ENCODE measurements around the gene GIPC3.
"Not testable (repeated sequence)": the region's sequence is repeated elsewhere in the genome, so short reads cannot be mapped to it uniquely, and the experiment has no call there.

The GIPC3 gene

GRCh38 chr19:3618811-3619630, 33.7 kb downstream of the GIPC3 start:
- no peak for DNase-seq (ENCODE audit: low read depth)

DNA sequence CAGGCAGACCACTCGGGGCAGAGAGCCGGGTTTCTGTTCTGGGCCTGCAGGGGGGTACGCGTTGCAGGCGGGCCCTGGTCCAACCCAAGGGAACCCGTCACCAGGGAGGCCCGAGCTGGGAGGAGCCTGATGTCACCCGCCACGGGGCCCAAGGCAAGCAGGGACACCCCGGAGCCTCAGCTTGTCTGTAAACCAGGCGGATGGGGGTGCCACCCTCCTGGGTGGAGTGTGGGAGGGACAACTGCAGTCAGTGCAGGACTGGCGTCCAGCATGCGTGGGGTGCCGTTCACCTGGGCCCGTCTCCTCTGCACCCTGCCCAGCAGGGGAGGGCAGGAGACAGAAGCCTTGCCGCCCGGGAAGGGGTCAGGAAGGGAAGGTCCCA, 34.3 kb downstream of the GIPC3 start:
- DNase-seq (ENCODE audit: low read depth) = no peak

DNA sequence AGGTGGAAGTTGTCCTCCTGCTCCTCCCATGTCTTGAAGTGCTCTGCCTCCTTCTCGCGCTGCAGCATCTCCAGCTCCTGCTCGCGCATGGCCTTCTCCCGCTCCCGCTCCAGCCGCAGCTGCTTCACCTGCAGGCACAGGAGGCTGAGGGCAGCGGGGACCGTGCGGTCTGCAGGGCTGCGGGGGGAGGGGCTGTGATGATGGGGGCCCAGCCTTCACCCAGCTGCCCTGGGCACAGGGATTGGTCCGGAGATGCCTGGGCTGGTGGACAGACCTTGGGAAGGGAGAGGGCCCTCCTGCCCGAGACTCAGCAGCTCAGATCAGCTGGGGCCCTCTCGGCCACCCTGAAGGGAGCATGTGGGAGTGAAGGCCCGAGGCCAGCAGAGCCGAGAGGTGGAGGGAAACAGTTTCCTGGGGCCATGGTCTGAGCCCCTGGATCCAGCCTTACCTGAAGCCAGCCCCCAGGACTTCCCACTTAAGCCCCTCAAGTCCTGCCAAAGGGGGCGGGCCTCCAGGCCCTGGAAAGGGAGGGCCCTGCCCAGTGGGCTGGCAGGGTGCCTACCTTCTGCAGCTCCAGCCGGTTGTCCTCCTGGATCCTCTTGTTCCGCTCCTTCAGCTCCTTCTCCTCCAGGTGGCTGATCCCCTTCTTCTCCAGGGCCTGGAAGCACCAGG, 35.0 kb downstream of the GIPC3 start:
- DNase-seq (ENCODE audit: low read depth) = no peak

GRCh38 chr19:3620817-3621547, 35.7 kb downstream of the GIPC3 start:
- DNase-seq (ENCODE audit: low read depth) = no peak

- DNase-seq (ENCODE audit: low read depth) = no peak
These were observed 36.4 kb downstream of the GIPC3 start for GRCh38 chr19:3621689-3622088.

DNA sequence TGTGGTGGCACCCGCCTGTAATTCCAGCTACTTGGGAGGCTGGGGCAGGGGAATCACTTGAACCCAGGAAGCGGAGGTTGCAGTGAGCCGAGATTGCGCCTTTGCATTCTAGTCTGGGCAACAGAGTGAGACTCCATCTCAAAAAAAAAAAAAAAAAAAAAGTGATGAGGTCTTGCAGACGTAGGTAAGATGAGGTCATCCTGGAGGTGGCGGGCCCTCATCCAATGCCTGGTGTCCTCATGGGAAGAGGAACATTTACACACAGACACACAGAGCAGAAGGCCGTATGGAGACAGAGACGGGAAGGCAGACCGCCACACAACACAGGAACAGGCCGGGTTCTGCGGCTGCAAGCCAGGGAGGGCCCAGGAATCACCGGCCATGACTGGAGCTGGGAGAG, 36.9 kb downstream of the GIPC3 start:
- DNase-seq (ENCODE audit: low read depth) = no peak

DNA sequence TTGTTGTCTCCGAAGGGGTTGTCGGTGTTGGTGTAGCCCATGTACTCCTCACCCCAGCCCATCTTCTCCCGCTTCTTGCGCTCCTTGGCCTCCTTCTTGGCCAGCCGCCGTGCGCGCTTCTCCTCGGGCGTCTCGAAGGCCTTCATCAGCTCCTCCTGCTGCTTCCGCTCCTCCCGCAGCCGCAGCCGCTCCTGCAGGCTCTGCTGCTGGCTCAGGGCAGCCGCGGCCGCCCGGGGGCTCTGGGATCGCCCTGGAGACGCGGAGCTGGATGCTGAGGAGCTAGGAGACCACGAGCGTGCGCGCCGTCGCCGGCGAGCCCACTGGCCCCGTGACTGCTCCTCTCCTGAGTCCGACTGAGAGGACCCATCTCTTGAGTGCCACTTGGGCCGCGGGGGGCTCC, 38.4 kb downstream of the GIPC3 start:
- no peak for DNase-seq (ENCODE audit: low read depth)

DNA sequence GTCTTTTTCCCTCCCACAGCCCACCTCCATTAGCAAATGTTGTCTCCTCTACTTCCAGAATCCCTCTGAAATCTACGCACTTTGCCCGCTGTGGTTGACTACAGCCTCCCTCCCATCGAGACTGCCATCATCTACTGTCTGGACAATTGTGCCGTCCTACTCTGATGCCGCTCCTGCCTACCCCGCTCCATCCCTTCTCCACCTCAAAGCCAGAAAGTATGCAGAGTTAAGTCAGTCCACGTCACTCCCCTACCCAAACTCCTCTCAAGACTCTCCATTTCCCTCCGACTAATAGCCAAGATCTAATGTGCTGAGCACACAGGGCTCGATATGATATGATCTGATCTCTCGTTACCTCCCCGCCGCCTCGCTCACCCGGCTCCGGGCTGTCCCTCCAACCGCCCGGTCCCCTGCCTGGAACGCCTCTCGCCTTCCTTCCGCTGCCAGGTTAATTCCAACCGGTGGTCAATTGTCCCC, 40.8 kb downstream of the GIPC3 start:
- DNase-seq (ENCODE audit: low read depth) = no peak

DNA sequence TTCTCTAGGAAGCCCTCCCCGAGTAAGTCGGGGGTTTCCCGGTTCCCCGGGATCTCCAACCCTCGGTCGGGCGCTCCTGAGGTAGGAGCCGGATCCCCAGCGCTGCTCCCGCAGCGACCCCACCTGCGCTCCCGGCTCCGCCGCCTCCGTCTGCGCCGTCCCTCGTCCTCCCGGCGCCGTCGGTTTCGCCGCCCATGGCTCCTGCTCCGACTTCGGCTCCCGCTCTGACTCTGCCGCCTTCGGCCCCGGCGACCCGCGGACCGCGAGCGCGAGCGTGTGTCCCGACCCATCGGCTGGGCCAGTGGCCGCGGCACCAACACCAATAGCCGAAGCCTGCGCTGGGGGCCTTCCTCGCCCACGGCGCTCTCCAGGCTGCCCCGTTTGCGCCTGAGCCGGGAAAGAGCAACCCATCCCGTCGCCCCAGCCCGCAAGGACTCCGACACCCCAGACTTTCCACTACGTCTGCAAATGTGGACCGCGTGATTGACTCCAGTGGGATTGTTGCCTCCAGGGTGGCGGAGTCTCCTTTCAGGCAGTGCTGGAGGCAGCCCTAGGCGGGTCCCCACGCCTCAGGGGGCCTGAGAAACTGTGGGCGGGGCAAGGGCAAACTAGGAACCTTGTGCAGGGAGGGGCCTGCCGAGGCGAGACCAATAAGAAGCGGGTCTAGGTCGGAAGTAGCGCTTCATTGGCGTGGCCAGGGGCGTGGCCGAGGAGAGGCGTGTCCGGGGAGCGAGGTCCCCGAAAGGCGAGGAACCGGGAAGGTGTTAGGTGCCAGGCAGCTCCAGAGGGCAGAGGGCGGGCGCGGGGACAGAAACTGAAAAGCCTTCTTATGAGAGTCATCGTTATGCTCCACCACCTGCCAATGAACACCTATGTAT, 41.4 kb downstream of the GIPC3 start, which contains the start of gene CACTIN:
Gene CACTIN, minus strand, starts transcription at position 318 of the 878 bp plus-strand sequence. Its CDS starts 28 bp downstream, at position 290.
- peak; percentile 97 for DNase-seq (ENCODE audit: low read depth)

DNA sequence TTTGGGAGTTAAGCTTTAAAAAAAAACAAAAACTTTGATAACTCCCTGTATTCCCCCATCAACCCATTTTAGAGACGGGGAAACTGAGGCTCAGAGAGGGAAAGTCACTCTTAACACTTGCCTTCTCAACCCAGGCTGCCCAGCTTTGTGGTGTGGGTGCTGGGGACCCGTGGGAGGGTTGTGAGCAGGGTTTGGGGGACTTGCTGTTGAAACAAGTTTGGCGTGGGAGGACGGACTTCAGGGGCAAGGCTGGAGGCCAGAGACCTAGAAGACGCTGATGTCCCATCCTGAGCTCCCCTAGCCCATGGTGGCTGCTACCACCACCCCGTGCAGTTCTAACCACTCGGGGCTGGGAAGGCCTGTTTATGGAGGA, 42.1 kb downstream of the GIPC3 start:
- no peak for DNase-seq (ENCODE audit: low read depth)

DNA sequence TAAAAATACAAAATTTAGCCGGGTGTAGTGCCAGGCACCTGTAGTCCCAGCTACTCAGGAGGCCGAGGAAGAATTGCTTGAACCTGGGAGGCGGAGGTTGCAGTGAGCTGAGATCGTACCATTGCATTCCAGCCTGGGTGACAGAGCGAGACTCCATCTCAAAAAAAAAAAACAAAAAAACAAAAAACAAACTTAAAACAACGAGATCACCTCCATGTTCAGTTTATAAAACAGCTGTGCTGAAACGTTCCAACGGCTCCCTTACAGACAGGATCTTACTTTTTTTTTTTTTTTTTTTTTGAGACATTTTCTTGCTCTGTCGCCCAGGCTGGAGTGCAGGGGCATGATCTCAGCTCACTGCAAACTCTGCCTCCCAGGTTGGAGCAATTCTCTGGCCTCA, 43.5 kb downstream of the GIPC3 start:
- not testable (repeated sequence) for DNase-seq (ENCODE audit: low read depth)

- DNase-seq (ENCODE audit: low read depth) = no peak
These were observed 46.0 kb downstream of the GIPC3 start for GRCh38 chr19:3631053-3631861.

GRCh38 chr19:3632098-3632497, 46.8 kb downstream of the GIPC3 start:
- DNase-seq (ENCODE audit: low read depth) = no peak

GRCh38 chr19:3632739-3633558, 47.7 kb downstream of the GIPC3 start:
- no peak for DNase-seq (ENCODE audit: low read depth)

GRCh38 chr19:3633559-3633988, 48.3 kb downstream of the GIPC3 start:
- DNase-seq (ENCODE audit: low read depth) = no peak

DNA sequence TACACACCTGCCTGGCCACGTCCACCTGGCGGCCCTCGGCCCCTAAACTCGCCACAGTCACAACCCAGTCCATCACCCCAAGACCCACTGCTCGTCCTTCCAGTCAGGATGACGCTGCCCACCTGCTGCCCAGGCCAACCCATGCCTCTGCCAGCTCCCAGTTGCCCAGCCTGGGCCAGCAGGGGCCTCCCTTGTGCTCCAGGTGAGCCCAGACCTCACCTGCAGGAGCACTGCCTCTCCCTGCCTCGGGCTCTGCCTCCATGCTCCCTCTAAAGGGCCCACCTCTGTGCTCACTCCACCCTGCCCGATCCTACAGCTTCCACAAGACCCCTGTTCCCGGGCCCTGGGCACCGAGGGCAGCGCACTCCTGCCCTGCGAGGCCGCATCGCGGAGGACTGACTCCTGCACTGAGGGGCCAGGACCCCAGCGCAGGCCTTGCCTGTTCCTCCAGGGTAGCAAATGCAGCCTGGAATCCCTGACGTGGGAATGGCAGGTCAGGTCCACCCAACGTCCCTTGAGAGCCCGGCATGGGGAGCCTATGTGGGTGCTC, 49.3 kb downstream of the GIPC3 start:
- no peak for DNase-seq (ENCODE audit: low read depth)

- DNase-seq (ENCODE audit: low read depth) = no peak
These were observed 51.2 kb downstream of the GIPC3 start for GRCh38 chr19:3636506-3636905.

- DNase-seq (ENCODE audit: low read depth) = no peak
These were observed 51.7 kb downstream of the GIPC3 start for GRCh38 chr19:3636962-3637361.

GRCh38 chr19:3637621-3638020, 52.3 kb downstream of the GIPC3 start:
- DNase-seq (ENCODE audit: low read depth) = no peak

Data from stimulated activated CD8-positive, alpha-beta memory T cell treated with anti-CD3 and anti-CD28 coated beads, Interleukin-7, amount 100 ng/mL, for 24 hours (primary cell).